ENCODE data around the gene CALM1.

Gene CALM1

DNA sequence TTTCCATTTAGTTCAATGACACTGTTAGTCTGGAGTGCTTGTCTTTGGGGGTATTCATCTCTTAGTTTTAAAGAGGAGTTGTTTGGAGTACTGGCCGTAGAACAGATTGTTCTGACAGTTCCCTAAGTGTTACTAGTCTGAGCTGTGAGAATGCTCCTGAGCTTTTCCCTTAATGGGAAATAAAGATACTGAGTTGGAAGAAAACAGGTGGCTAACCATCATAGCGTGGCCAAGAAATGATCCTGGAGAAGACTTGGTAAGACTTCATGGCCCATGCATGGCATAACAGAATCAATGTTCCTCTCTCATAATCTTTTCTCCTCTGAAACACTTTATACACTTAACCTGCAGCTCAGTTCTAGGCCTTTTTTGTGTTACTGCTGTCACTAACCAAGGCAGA, 6.2 kb downstream of the CALM1 start:
- H3K4me3 ChIP-seq (ENCODE audit: low read depth, low read length): no peak overlapping the region
- DNase-seq (ENCODE audit: low read depth): no peak
- TF ChIP-seq, protein P1, sequence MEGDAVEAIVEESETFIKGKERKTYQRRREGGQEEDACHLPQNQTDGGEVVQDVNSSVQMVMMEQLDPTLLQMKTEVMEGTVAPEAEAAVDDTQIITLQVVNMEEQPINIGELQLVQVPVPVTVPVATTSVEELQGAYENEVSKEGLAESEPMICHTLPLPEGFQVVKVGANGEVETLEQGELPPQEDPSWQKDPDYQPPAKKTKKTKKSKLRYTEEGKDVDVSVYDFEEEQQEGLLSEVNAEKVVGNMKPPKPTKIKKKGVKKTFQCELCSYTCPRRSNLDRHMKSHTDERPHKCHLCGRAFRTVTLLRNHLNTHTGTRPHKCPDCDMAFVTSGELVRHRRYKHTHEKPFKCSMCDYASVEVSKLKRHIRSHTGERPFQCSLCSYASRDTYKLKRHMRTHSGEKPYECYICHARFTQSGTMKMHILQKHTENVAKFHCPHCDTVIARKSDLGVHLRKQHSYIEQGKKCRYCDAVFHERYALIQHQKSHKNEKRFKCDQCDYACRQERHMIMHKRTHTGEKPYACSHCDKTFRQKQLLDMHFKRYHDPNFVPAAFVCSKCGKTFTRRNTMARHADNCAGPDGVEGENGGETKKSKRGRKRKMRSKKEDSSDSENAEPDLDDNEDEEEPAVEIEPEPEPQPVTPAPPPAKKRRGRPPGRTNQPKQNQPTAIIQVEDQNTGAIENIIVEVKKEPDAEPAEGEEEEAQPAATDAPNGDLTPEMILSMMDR (IDR thresholded peaks at IDR 0.05; ENCODE audit: low read depth, low read length, missing control alignments): no peak

GRCh38 chr14:90405101-90405500, 8.3 kb downstream of the CALM1 start:
- TF ChIP-seq, protein P1 (IDR thresholded peaks at IDR 0.05; ENCODE audit: low read depth, low read length, missing control alignments): no peak
- DNase-seq (ENCODE audit: low read depth): no peak
- no peak overlapping the region for H3K4me3 ChIP-seq (ENCODE audit: low read depth, low read length)

- DNase-seq (ENCODE audit: low read depth): no peak
- H3K4me3 ChIP-seq (ENCODE audit: low read depth, low read length): no peak overlapping the region
- TF ChIP-seq, protein P1 (IDR thresholded peaks at IDR 0.05; ENCODE audit: low read depth, low read length, missing control alignments): no peak
Measured at GRCh38 chr14:90405755-90406154, 8.9 kb downstream of the CALM1 start.

DNA sequence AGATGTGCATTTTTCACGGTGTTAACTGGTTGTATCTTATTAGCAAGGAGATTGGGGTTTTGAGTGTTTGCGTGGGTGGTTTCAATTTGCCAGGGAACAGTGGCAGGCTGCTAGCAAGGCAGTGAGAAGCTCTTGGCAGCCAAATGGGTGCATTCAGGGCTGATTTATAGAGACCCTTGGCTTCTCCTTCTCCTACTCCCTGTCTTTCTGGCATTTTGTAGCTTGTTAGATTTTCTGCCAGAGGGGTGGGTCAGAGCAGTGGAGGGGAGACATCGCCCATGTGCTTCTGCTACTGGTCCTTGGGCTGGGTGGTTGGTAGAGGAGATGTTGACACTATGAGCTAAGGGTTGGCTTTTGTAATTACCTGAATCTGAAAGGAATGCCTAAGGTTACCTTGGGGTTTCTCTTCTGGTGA, 9.6 kb downstream of the CALM1 start:
- DNase-seq (ENCODE audit: low read depth): no peak
- TF ChIP-seq, protein P1 (IDR thresholded peaks at IDR 0.05; ENCODE audit: low read depth, low read length, missing control alignments): no peak
- no peak overlapping the region for H3K4me3 ChIP-seq (ENCODE audit: low read depth, low read length)

DNA sequence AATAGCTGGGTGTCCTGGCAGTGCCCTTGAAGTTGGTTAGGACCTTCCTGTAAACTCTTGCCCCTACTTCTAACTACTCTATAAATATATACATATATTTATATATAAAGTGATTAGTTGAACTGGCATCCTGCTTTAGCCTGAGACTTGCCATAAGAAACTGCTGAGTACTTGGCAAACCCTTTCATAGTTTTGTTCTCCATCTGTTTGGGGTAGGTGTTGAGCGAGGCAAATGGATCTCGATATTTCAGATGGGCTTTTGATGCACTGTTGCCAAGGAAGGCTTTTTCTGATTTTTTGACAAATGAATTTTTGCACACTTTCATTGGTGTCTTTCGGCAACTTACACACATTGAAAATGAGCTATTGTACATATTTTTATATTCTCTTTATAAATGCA, 10.4 kb downstream of the CALM1 start:
- TF ChIP-seq, protein P1 (IDR thresholded peaks at IDR 0.05; ENCODE audit: low read depth, low read length, missing control alignments): no peak

DNA sequence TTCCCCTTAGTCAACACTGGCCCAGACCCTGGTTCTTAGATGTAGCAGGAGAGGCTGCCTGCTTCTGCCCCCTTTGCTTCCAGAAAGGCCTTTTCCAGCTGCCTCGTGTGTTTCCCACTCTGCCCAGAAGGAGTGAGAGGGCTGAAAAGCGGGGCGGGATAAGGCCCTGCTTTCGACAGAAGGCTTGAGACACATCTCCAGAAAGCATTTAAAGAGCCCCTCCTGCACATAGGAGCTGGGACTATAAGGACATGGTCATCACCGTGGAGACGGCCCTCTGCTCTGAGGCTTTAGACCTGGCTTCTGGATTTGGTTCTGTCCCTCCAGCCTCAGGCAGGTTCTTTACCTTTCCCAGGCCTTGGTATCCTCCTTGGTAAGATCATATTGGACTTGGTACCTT, 11.9 kb downstream of the CALM1 start:
- DNase-seq (ENCODE audit: low read depth): no peak
- H3K4me3 ChIP-seq (ENCODE audit: low read depth, low read length): no peak overlapping the region
- TF ChIP-seq, protein P1 (IDR thresholded peaks at IDR 0.05; ENCODE audit: low read depth, low read length, missing control alignments): no peak

More for the DNA sequence above, 10.4 kb downstream of the CALM1 start:
- no peak overlapping the region for H3K4me3 ChIP-seq (ENCODE audit: low read depth, low read length)
- no peak for DNase-seq (ENCODE audit: low read depth)

- TF ChIP-seq, protein P1 (IDR thresholded peaks at IDR 0.05; ENCODE audit: low read depth, low read length, missing control alignments): no peak
- H3K4me3 ChIP-seq (ENCODE audit: low read depth, low read length): no peak overlapping the region
- no peak for DNase-seq (ENCODE audit: low read depth)
Measured at GRCh38 chr14:90409209-90409730, 12.4 kb downstream of the CALM1 start.

Measured in GM12864 (cell line).